Sigmoid colon (tissue), 7 donors: Measurements from ENCODE around the gene RAB14. TPM values are rescaled to one million over a fixed set of nuclear protein-coding genes. Genes with fewer than 3 reads are reported as not detected.

Source experiments
- DNase-seq: peaks from one replicate; pipeline ENCODE4 v3.0.0-alpha.2; 2019
- H3K27ac ChIP-seq, 4 donors: fragments of 200-600 bp; sonication (generic); one replicate each; pipeline ENCODE4 v1.5.1; 2016 to 2019; ENCODE audit warnings: mild to moderate bottlenecking in 1 of 4
- H3K27me3 ChIP-seq, 3 donors: fragments of 200-600 bp; sonication (generic); one replicate each; pipeline ENCODE4 v1.5.1; 2019; ENCODE audit warnings: mild to moderate bottlenecking in 1 of 3
- H3K36me3 ChIP-seq, 4 donors: fragments of 200-600 bp; sonication (generic); one replicate each; pipeline ENCODE4 v1.5.1; 2016 to 2019
- H3K4me1 ChIP-seq, 4 donors: fragments of 200-600 bp; sonication (generic); one replicate each; pipeline ENCODE4 v1.5.1; 2017 to 2019
- H3K4me3 ChIP-seq, 4 donors: fragments of 200-600 bp; sonication (generic); one replicate each; pipeline ENCODE4 v1.5.1; 2017 to 2019; ENCODE audit warnings: mild to moderate bottlenecking in 2 of 4, moderate library complexity in 1 of 4
- H3K9me3 ChIP-seq, 4 donors: fragments of 200-600 bp in 3 of 4; sonication (generic) in 3 of 4; one replicate each; pipeline versions ENCODE4 v1.5.1 to v1.6.1; 2013 to 2019
- CTCF ChIP-seq, 4 experiments: fragments of 450-650 bp in 3 of 4; fragments of 200-600 bp in 1 of 4; IDR thresholded peaks; one replicate each; pipeline ENCODE4 v1.5.1; 2016 to 2019; ENCODE audit warnings: antibody characterized with exemption in 4 of 4, mild to moderate bottlenecking in 3 of 4, moderate library complexity in 2 of 4
- EP300 ChIP-seq, 4 donors: sonication (generic); formaldehyde crosslinking; IDR thresholded peaks; one replicate each; pipeline ENCODE4 v1.6.1; 2017; ENCODE audit warnings: antibody characterized with exemption in 4 of 4
- POLR2A ChIP-seq, 2 donors: fragments of 450-650 bp; IDR thresholded peaks; one replicate each; pipeline ENCODE4 v1.6.1; 2016; ENCODE audit warnings: antibody characterized with exemption in 2 of 2, mild to moderate bottlenecking in 2 of 2, moderate library complexity in 2 of 2
- POLR2AphosphoS5 ChIP-seq, 4 donors: sonication (generic); formaldehyde crosslinking; IDR thresholded peaks; one replicate each; pipeline ENCODE4 v1.6.1; 2017; ENCODE audit warnings: antibody characterized with exemption in 4 of 4
- WGBS, 2 donors: extraction: QIAGEN DNeasy Blood & Tissue Kit; methylation state at CpG; one replicate each; pipeline ENCODE4 v1.1.7; 2013; 5-methylcytosine and 5-hydroxymethylcytosine counted together
- intact Hi-C: fragments of 100-400 bp; cut with DNase I; formaldehyde crosslinking; loops from one replicate; pipeline ENCODE4 v1.15.1; 2023
- polyA plus RNA-seq, 3 donors: library from polyadenylated mRNA; stranded (reverse); fragments of 200-250 nt; gene quantifications; one replicate each; pipeline ENCODE4 v1.2.3, GENCODE V29; 2013
- total RNA-seq, 4 donors: library from RNA; depleted of rRNA; stranded (reverse); fragments of >200 nt; gene quantifications; one replicate each; pipeline ENCODE4 v1.1.0, GENCODE V29; 2016
- donor health status: healthy with polysubstance abuse.
- donor health status: Bipolar disorder and iron deficiency.
- donor health status: healthy.

RAB14 gene
- total and polyA plus RNA-seq, 7 donors: 28.2 to 61.7 (median 33.2) TPM

- H3K4me1 ChIP-seq: peaks cover 0 to 100% (median 79%) of the 10 kb centered on the region in 4 donors
Observed at GRCh38 chr9:121192959-121193640, 8.6 kb downstream of the RAB14 start.

GRCh38 chr9:121192518-121192917 lies 9.2 kb downstream of the RAB14 start:
- Histone ChIP-seq H3K9me3 (no peaks in the 10 kb centered on the region), H3K27me3 (no peaks in the 10 kb centered on the region), H3K4me3 (no peak overlapping the region), H3K27ac (no peak overlapping the region), H3K36me3 (no peaks in the 10 kb centered on the region), H3K4me1 (peaks cover 0 to 100% (median 79%) of the 10 kb centered on the region in 4 donors)
- WGBS, 2 donors: 49 to 62% methylated on average over 1 of the region's 1 CpG
- no peak for DNase-seq
- intact Hi-C loops: no loop called here
- TF ChIP-seq POLR2AphosphoS5 (IDR thresholded peaks at IDR 0.05): no peak

More at GRCh38 chr9:121192959-121193640, 8.6 kb downstream of the RAB14 start:
- no peaks in the 10 kb centered on the region for H3K36me3 ChIP-seq
- TF ChIP-seq POLR2AphosphoS5 (IDR thresholded peaks at IDR 0.05): no peak
- TF ChIP-seq EP300 (IDR thresholded peaks at IDR 0.05): no peak
- no peak for TF ChIP-seq CTCF (IDR thresholded peaks at IDR 0.05)
- 0 to 20% methylated on average over 1 of the region's 1 CpG for WGBS, 2 donors
- no peaks in the 10 kb centered on the region for H3K9me3 ChIP-seq
- no peak overlapping the region for H3K27ac ChIP-seq
- intact Hi-C loops: no loop called here
- no peaks in the 10 kb centered on the region for H3K27me3 ChIP-seq
- DNase-seq: no peak
- no peak overlapping the region for H3K4me3 ChIP-seq

- TF ChIP-seq EP300 (IDR thresholded peaks at IDR 0.05) (no peak), POLR2A (IDR thresholded peaks at IDR 0.05) (no peak), CTCF (IDR thresholded peaks at IDR 0.05) (no peak), POLR2AphosphoS5 (IDR thresholded peaks at IDR 0.05) (no peak)
- no peaks in the 10 kb centered on the region for H3K9me3 ChIP-seq
- H3K4me3 ChIP-seq: no peak overlapping the region
- peaks cover 0 to 100% (median 75%) of the 10 kb centered on the region in 4 donors for H3K4me1 ChIP-seq
- intact Hi-C loops: no loop called here
- no peaks in the 10 kb centered on the region for H3K36me3 ChIP-seq
- no peak overlapping the region for H3K27ac ChIP-seq
- no peak for DNase-seq
- 86 to 88% methylated on average over 2 of the region's 2 CpGs for WGBS, 2 donors
- no peaks in the 10 kb centered on the region for H3K27me3 ChIP-seq
Observed at GRCh38 chr9:121191235-121191634, 10.4 kb downstream of the RAB14 start.

- H3K36me3 ChIP-seq: peaks cover 0 to 12% (median 0%) of the 10 kb centered on the region in 4 donors
- 95% methylated on average over 3 of the region's 3 CpGs for WGBS, 2 donors
- H3K27me3 ChIP-seq: no peaks in the 10 kb centered on the region
- DNase-seq: no peak
- no peak for TF ChIP-seq POLR2AphosphoS5 (IDR thresholded peaks at IDR 0.05)
- TF ChIP-seq CTCF (IDR thresholded peaks at IDR 0.05): no peak
- TF ChIP-seq EP300 (IDR thresholded peaks at IDR 0.05): no peak
- TF ChIP-seq POLR2A (IDR thresholded peaks at IDR 0.05): no peak
- no peak overlapping the region for H3K27ac ChIP-seq
- H3K9me3 ChIP-seq: no peaks in the 10 kb centered on the region
- H3K4me3 ChIP-seq: no peak overlapping the region
- intact Hi-C loops: no loop called here
- H3K4me1 ChIP-seq: peaks cover 0 to 100% (median 71%) of the 10 kb centered on the region in 4 donors
Observed at GRCh38 chr9:121189660-121190059, 12.0 kb downstream of the RAB14 start.

GRCh38 chr9:121189006-121189405 lies 12.7 kb downstream of the RAB14 start:
- H3K36me3 ChIP-seq: peaks cover 0 to 12% (median 0%) of the 10 kb centered on the region in 4 donors
- intact Hi-C loops: no loop called here
- H3K9me3 ChIP-seq: no peaks in the 10 kb centered on the region
- no peak overlapping the region for H3K27ac ChIP-seq
- H3K27me3 ChIP-seq: no peaks in the 10 kb centered on the region
- H3K4me1 ChIP-seq: peaks cover 0 to 100% (median 69%) of the 10 kb centered on the region in 4 donors
- H3K4me3 ChIP-seq: no peak overlapping the region
- no peak for TF ChIP-seq CTCF (IDR thresholded peaks at IDR 0.05)
- no peak for TF ChIP-seq POLR2A (IDR thresholded peaks at IDR 0.05)
- no peak for TF ChIP-seq EP300 (IDR thresholded peaks at IDR 0.05)
- TF ChIP-seq POLR2AphosphoS5 (IDR thresholded peaks at IDR 0.05): no peak
- DNase-seq: no peak
- 75 to 86% methylated on average over 1 of the region's 1 CpG for WGBS, 2 donors
